ENCODE results near the gene KRT13. TPM values are rescaled to one million over a fixed set of nuclear protein-coding genes. Genes with fewer than 3 reads are reported as not detected.

KRT13 gene
- total RNA-seq, 2 experiments from 2014 or later, result not detected

- H3K36me3 Mint-ChIP-seq, result no peaks in the 10 kb centered on the region
- ATAC-seq (ENCODE audit: low read depth), result no peak
- H3K9me3 Mint-ChIP-seq, result no peaks in the 10 kb centered on the region
- H3K4me3 Mint-ChIP-seq, result no peak overlapping the region
- POLR2A ChIA-PET, result no interaction called here
- no peaks in the 10 kb centered on the region for H3K4me1 Mint-ChIP-seq
- no peaks in the 10 kb centered on the region for H3K27me3 Mint-ChIP-seq
- H3K27ac Mint-ChIP-seq, result no peak overlapping the region
- no peak for DNase-seq
These were observed 676 bp upstream of the KRT13 start for GRCh38 chr17:41505809-41506767.

- Mint-ChIP-seq H3K4me1 (peaks cover 4% of the 10 kb centered on the region), H3K27me3 (no peaks in the 10 kb centered on the region), H3K36me3 (no peaks in the 10 kb centered on the region), H3K4me3 (no peak overlapping the region), H3K9me3 (no peaks in the 10 kb centered on the region), H3K27ac (no peak overlapping the region)
- ATAC-seq (ENCODE audit: low read depth) (no peak), DNase-seq (no peak)
- POLR2A ChIA-PET, result no interaction called here
These were observed 1.0 kb downstream of the KRT13 start for GRCh38 chr17:41504246-41504977.

- Mint-ChIP-seq H3K36me3 (no peaks in the 10 kb centered on the region), H3K4me1 (peaks cover 6% of the 10 kb centered on the region)
These were observed 2.2 kb downstream of the KRT13 start for GRCh38 chr17:41503202-41503601.

GRCh38 chr17:41500131-41500911 lies 5.1 kb downstream of the KRT13 start:
- Mint-ChIP-seq H3K4me1 (peaks cover 14% of the 10 kb centered on the region), H3K9me3 (no peaks in the 10 kb centered on the region), H3K27ac (peak overlapping the region; percentile 32), H3K27me3 (no peaks in the 10 kb centered on the region), H3K4me3 (no peak overlapping the region), H3K36me3 (no peaks in the 10 kb centered on the region)
- POLR2A ChIA-PET, result no interaction called here
- no peak for DNase-seq
- ATAC-seq (ENCODE audit: low read depth), result no peak

More at GRCh38 chr17:41503202-41503601, 2.2 kb downstream of the KRT13 start:
- Mint-ChIP-seq H3K9me3 (no peaks in the 10 kb centered on the region), H3K27ac (no peak overlapping the region), H3K4me3 (no peak overlapping the region), H3K27me3 (no peaks in the 10 kb centered on the region)
- ATAC-seq (ENCODE audit: low read depth), result no peak
- no peak for DNase-seq
- POLR2A ChIA-PET, result no interaction called here

- Mint-ChIP-seq H3K27ac (peak overlapping the region; percentile 32), H3K27me3 (no peaks in the 10 kb centered on the region), H3K4me3 (no peak overlapping the region), H3K36me3 (no peaks in the 10 kb centered on the region), H3K4me1 (peaks cover 14% of the 10 kb centered on the region), H3K9me3 (no peaks in the 10 kb centered on the region)
- no peak for DNase-seq
- ATAC-seq (ENCODE audit: low read depth), result no peak
- POLR2A ChIA-PET, result no interaction called here
These were observed 5.7 kb downstream of the KRT13 start for GRCh38 chr17:41499714-41500113.

GRCh38 chr17:41498276-41498675 lies 7.1 kb downstream of the KRT13 start:
- H3K4me3 Mint-ChIP-seq, result no peak overlapping the region
- DNase-seq (no peak), ATAC-seq (ENCODE audit: low read depth) (no peak)
- no peaks in the 10 kb centered on the region for H3K36me3 Mint-ChIP-seq
- no peaks in the 10 kb centered on the region for H3K9me3 Mint-ChIP-seq
- peaks cover 14% of the 10 kb centered on the region for H3K4me1 Mint-ChIP-seq
- H3K27me3 Mint-ChIP-seq, result no peaks in the 10 kb centered on the region
- H3K27ac Mint-ChIP-seq, result no peak overlapping the region
- POLR2A ChIA-PET, result interaction anchor here (0.8 kb wide), 1 partner anchor 167 kb away, joined by 3 read pairs; no protein-coding TSS in a partner anchor

- no peaks in the 10 kb centered on the region for H3K9me3 Mint-ChIP-seq
- POLR2A ChIA-PET, result no interaction called here
- DNase-seq, result peak; percentile 76
- H3K27ac Mint-ChIP-seq, result peak overlapping the region; percentile 68
- no peaks in the 10 kb centered on the region for H3K36me3 Mint-ChIP-seq
- ATAC-seq (ENCODE audit: low read depth), result peak; percentile 97
- H3K4me1 Mint-ChIP-seq, result peaks cover 14% of the 10 kb centered on the region
- H3K27me3 Mint-ChIP-seq, result no peaks in the 10 kb centered on the region
- peak overlapping the region; percentile 33 for H3K4me3 Mint-ChIP-seq
These were observed 8.5 kb downstream of the KRT13 start for GRCh38 chr17:41496803-41497484.

GRCh38 chr17:41494524-41494923 lies 10.9 kb downstream of the KRT13 start:
- H3K4me3 Mint-ChIP-seq, result no peak overlapping the region
- H3K4me1 Mint-ChIP-seq, result peaks cover 15% of the 10 kb centered on the region
- no peaks in the 10 kb centered on the region for H3K36me3 Mint-ChIP-seq
- ATAC-seq (ENCODE audit: low read depth) (no peak), DNase-seq (no peak)
- H3K27ac Mint-ChIP-seq, result no peak overlapping the region
- H3K9me3 Mint-ChIP-seq, result no peaks in the 10 kb centered on the region
- H3K27me3 Mint-ChIP-seq, result peaks cover 3% of the 10 kb centered on the region
- POLR2A ChIA-PET, result no interaction called here

- H3K27me3 Mint-ChIP-seq, result peaks cover 4% of the 10 kb centered on the region
- no peak overlapping the region for H3K27ac Mint-ChIP-seq
- no peak overlapping the region for H3K4me3 Mint-ChIP-seq
- H3K4me1 Mint-ChIP-seq, result peaks cover 11% of the 10 kb centered on the region
- POLR2A ChIA-PET, result no interaction called here
- H3K36me3 Mint-ChIP-seq, result no peaks in the 10 kb centered on the region
- H3K9me3 Mint-ChIP-seq, result no peaks in the 10 kb centered on the region
- no peak for DNase-seq
- ATAC-seq (ENCODE audit: low read depth), result no peak
These were observed 12.6 kb downstream of the KRT13 start for GRCh38 chr17:41492771-41493170.

GRCh38 chr17:41492351-41492750 lies 13.1 kb downstream of the KRT13 start:
- DNase-seq, result no peak
- H3K36me3 Mint-ChIP-seq, result no peaks in the 10 kb centered on the region
- peaks cover 11% of the 10 kb centered on the region for H3K4me1 Mint-ChIP-seq
- H3K27ac Mint-ChIP-seq, result no peak overlapping the region
- H3K4me3 Mint-ChIP-seq, result no peak overlapping the region
- peaks cover 4% of the 10 kb centered on the region for H3K27me3 Mint-ChIP-seq
- no peak for ATAC-seq (ENCODE audit: low read depth)
- H3K9me3 Mint-ChIP-seq, result no peaks in the 10 kb centered on the region
- POLR2A ChIA-PET, result no interaction called here

- no peak overlapping the region for H3K27ac Mint-ChIP-seq
- POLR2A ChIA-PET, result interaction anchor here (0.6 kb wide), 1 partner anchor 171 kb away, joined by 3 read pairs; no protein-coding TSS in a partner anchor
- no peak for ATAC-seq (ENCODE audit: low read depth)
These were observed 13.9 kb downstream of the KRT13 start for GRCh38 chr17:41491476-41491875.

GRCh38 chr17:41490000-41490990 lies 15.1 kb downstream of the KRT13 start:
- H3K27me3 Mint-ChIP-seq, result peaks cover 4% of the 10 kb centered on the region
- H3K9me3 Mint-ChIP-seq, result no peaks in the 10 kb centered on the region
- no peak overlapping the region for H3K4me3 Mint-ChIP-seq
- H3K36me3 Mint-ChIP-seq, result no peaks in the 10 kb centered on the region
- DNase-seq (no peak), ATAC-seq (ENCODE audit: low read depth) (no peak)
- no peak overlapping the region for H3K27ac Mint-ChIP-seq
- peaks cover 5% of the 10 kb centered on the region for H3K4me1 Mint-ChIP-seq
- POLR2A ChIA-PET, result no interaction called here

More at GRCh38 chr17:41491476-41491875, 13.9 kb downstream of the KRT13 start:
- Mint-ChIP-seq H3K27me3 (peaks cover 4% of the 10 kb centered on the region), H3K9me3 (no peaks in the 10 kb centered on the region), H3K36me3 (no peaks in the 10 kb centered on the region), H3K4me1 (peaks cover 5% of the 10 kb centered on the region), H3K4me3 (no peak overlapping the region)
- DNase-seq, result no peak

All from activated naive CD8-positive, alpha-beta T cell treated with anti-CD3 and anti-CD28 coated beads, Interleukin-2, amount 10 ng/mL, durations not matched to agents 7 days and 5 days (primary cell).